ENCODE measurements around the gene DAB1.

DAB1 gene

DNA sequence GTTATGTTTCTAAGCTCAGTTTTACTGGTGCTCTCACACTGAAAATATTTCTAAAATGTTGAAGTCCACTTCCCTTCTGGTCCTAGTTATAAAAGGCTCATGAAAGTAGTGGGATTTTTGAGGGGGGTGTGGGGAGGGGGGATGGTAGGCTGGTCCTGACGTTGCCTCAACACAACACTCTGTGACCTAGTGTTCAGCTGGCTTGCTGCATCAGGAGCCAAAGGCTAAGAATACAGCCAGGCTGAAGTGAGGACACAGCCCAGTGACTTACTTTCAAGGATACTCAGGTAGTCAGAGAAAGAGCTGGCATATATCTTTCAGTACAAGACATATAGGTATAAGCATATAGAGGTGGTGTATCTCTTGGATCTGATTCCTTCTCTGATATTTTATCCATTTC is 306.1 kb downstream of the DAB1 start:
- no peak for DNase-seq

DNA sequence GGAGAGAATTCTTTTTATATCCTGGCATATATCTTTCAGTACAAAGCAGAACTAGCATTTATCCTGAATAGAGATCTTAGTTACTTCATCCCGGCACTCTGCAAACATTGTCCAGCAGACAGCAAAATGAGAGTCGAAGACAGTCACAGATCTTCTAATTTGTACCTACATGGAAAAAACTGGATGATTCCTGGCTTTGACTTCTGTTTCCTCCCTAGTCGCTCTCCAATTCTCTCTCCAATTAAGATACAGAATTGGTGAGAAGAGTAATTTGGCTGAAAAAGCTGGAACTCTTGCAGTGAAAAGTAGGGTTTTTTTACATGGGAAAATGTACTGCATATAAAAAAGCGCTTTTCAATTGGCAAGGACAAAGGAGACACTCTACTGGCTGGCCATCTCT is 307.0 kb downstream of the DAB1 start:
- peak in 1 of 14 donors; percentile 6 for DNase-seq

DNA sequence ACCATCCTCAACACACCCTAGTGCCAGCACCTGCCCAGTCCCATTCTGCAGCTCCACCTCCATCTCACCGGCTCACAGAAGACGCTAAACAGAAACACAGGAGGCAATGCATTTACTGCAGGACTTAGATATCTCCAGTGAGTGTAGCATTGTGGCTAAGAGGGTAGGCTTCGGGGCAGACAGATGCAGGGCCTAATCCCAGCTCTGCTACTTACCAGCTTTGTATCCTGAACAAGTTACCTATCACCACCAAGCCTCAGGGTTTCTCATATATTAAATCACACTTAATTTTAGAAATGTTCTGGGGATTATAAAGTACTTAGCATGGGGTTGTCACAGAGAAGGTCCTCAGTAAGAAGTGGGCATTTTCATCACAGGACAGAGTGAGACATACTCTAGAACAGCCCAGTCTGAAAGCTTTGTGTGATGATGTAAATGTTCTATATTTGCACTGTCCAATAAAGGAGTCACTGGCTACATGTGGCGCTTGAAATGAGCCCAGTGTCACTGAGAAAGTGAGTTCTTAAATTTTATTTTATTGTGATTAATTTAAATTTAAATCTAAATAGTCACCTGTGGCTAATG is 308.7 kb downstream of the DAB1 start:
- no peak for DNase-seq

DNA sequence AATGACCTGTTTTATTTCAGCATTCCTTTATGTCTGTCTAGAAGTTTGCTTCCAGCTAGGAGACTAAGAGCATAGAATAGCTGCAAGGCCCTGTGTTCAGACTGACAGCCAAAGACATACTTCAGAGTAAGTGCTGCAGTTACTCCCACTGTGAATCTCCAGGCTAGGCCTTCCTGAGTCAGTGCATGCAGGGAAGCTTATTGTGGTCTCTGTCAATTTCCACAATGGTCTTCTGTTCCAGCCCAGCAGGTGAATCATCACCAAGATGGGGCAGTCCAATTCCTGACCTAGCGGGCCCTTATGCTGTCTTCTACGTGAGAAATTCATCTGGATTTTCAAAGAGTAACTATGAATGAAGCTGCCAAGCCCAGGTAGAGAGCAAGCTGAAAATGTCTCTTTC is 311.7 kb downstream of the DAB1 start:
- DNase-seq = peak in 1 of 14 donors; percentile 24

DNA sequence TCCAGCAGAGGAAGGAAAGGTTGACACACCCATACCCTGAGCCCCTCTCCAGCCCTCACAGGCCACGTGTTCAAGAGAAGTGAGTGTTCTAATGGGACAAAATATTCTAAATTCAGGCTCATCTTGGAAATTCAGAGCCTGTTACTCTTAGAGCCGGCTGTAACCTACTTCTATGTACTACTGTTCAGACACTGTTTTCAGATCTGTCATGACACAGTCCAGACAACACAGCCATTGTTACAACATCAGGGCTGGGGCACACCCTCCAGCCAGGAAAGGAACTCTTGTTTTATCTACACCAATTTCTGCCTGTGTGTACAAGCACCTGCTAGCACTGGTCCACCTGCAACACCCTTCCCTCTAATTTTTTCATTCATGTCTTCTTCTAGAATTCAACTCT is 312.7 kb downstream of the DAB1 start:
- no peak for DNase-seq

DNA sequence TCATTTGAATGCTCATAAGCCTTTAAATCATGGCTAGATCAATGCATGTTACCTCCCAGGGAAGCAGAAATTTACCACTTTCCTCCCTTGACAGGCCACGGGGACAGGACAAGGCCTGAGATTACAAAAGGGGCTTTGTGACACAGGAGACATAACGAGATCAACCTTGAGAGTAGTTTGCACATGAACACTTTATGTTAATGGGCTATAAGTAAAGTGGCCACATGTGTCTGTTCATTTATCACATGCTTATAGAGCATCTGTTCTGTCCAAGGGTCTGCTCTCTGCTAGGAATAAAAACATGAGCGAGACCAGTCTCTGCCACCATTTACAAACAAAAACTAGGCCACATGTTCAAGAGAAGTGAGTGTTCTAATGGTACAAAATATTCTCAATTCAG is 314.0 kb downstream of the DAB1 start:
- DNase-seq = no peak

DNA sequence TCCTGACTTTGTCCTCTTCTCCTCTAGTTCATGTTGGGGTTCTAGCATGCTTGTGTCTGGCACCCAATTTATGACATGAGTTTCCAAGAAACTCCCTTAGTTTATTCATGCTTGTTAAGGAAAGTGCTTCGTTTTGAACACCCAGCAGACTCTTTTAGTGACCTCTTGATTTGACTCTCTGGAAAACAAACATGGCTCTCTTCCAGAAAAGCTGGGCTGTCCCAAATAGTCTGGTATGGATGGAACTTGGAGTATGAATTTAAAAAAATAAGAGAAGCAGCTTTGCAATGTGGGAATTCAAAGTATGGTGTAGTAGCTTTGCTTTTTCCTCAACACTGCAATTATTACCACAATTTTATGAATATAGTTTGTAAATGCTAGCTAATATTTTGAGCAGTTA is 314.6 kb downstream of the DAB1 start:
- DNase-seq = no peak

DNA sequence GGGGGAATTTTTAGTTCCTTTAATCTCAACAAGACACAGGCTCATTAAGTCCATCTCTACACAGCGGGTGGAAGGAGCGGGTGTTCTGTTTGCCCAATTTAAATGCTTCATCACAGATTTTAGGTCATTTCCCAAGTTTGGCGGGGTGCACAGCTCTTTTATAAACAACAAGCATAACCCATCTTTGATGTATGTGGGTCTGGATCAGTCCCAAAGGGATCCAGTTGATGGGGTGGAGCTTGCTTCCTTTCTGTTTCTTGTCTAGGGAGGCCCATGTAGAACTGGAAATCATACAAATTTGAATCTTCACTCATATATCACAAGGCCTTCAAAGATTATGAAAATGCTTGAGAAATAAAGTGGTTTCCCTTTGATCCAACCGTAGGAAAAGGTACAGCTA is 317.6 kb downstream of the DAB1 start:
- no peak for DNase-seq

DNA sequence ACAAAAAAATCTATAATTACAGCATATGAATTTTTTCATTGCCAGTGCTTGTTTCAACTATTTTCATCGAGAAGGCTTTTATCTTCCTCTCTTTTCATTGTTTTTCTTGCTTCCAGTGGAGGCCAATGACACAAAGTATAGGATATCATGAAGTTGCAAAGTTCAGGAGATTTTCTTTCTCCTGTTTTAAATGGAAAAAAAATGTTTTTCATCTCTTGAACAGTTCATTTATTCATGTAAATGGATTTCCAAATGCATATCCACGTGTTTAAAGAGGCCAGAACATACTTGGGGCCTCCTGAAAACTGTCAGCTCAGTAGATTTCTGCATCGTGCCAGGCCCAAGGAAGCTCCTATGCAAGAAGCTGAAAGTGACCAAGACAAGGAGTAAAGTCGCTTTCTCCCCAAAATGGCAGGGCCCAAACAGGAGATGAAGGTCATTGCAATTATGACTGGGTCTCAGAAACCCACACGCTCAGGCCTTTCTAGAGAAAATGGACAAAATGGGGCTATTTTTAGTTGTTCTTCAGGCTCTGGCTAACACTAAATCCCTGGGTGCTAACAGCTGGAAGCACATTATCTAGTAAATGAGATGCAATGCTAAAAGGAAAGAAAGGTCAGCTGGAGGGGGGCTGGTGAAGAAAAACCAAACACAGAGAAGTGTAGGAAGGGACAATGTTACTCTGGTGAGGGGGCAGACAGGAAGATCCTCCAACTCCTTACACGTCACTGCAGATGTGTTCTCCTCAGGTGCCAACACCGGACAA is 321.1 kb downstream of the DAB1 start:
- DNase-seq = no peak

DNA sequence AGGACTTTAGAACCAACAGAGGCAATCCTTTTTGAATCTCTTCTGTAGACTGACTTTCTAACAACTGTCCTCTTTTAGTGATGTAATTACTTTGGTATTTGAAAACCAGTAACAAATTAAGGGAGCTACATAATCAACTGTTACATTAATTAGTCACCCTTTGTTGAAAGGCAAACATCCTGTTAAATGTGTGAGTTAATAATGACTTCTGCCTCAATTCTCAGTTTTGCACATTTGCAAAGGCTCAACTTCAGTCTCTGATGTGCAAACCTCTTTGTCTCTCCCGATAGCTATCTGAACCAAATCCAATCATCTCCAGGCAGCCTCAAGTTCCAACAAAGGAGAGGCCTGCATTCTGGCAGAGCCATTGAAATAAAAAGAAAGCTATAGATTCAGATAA is 322.7 kb downstream of the DAB1 start:
- DNase-seq = no peak

DNA sequence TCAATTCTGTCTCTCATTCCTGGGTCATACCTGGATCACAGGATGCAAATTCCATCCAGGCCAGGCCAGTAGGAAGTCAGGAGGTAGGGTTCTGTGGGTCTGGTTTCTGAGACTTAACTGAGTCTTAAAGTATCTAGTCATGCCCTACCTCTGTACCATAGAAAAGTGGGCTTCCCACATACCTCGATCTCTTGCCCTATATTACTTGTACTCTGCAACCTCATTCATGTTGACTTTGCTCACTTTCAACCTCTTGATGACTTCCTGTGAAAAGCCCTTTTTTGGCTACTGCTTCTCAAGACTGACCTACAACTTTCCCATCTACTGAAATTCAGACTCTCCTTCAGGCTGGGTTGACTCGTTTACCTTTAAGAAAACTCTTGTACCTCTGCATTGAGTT is 329.1 kb downstream of the DAB1 start:
- no peak for DNase-seq

DNA sequence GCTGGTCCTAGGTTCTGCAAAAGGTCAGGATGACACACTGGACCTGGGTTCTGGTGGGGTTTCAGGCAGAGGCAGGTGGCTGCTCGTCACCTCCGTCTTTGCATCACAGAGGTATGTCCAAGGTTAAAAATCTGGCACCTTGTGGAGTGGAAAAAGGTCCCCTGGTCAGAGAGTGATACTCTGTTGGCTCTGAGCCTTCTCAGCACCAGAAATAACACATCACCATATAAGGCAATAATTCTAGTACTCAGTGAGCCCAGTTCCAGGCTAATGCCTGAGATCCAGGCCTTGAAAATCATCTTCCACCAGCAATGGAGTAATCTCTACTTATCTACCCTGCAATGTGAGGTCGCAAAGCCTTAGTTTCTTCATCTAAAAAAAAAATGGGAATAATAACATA is 330.7 kb downstream of the DAB1 start:
- no peak for DNase-seq

DNA sequence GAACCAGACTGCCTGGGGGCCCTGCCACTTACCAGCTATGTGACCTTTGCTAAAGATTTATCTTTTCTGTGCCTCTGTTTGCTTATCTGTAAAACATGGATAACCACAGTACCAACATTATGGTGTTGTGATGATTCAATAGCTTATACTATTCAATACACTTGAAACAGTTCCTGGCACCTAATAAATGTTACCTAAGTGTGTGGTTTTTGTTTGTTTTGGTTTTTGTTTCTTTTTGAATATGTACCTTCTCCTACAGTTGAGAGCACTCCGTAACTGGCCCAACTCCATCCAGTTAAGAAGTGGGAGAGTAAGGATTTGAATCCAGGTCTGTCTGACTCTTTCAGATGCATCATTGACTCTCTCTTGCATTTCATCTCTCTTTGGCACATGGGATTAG is 332.2 kb downstream of the DAB1 start:
- no peak for DNase-seq

DNA sequence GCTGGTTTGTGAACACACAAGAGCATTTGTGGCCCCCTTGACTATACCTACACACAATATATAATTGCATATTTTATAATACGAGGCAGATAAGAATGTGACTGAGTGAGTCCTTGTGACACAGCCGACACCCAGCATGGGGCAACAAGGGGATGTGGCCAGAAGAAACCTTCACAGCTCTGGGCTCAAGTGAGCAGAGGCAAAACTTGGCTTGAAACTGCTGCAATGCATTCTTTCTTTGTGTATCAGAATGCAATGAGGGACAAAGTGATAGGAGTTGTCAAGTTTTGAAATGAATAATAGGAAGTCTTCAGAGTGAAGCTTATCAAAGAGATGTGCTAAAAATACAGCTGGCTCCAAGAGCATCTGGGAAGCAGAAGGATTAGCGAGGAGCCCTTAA is 334.0 kb downstream of the DAB1 start:
- no peak for DNase-seq

DNA sequence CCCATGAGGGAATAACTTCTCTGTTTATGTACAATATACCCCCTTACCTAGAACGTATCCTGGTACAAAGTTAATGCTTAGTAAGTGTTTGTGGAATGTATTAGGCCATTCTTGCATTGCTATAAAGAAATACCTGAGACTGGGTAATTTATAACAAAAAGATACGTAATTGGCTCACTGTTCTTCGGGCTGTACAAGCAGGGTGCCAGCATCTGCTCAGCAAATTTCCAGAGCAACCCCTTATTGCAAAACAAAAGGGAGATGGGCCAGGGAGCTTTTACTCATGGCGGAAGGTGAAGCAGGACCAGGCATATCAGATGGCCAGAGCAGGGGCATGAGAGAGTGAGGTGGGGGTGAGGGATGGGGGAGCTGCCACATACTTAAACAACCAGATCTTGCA is 334.6 kb downstream of the DAB1 start:
- no peak for DNase-seq

DNA sequence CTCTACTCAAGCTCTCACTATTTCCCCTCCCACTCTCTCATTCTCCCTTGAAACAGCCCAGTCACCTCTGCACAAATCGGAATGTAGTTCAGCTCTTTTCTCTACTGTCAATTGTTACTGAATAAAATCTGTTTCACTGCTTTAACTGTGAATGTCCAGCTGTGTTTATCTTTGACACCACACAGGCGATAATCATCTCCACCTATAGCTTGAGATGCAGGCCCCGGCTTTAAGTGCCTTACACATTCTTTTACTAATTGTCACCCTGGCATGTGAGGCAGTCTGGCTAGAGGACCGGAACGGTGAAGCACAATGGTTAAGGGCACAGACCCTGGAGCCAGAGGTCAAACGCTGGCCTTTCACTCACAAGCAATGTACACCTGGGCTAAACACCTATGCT is 335.2 kb downstream of the DAB1 start:
- DNase-seq = no peak

DNA sequence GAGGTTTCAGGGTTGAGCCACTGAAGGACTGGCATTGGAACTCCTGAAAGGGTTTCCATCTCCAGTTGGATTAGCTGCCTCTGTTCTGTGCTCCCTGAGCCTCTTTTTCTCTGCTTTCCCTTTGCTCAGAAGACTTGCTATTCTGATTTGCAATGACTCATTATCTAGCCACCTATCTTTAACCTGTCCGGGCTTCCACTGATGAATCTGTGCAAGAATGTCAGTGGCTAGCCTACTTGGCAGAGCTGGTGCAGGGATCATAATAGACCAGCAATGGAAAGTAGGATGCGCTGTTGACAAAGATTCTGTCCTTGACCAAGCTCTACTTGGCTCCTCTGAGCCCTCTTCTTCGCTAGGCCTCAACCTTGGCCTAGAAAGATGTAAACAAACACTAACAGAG is 336.2 kb downstream of the DAB1 start:
- peak in 1 of 14 donors; percentile 11 for DNase-seq

DNA sequence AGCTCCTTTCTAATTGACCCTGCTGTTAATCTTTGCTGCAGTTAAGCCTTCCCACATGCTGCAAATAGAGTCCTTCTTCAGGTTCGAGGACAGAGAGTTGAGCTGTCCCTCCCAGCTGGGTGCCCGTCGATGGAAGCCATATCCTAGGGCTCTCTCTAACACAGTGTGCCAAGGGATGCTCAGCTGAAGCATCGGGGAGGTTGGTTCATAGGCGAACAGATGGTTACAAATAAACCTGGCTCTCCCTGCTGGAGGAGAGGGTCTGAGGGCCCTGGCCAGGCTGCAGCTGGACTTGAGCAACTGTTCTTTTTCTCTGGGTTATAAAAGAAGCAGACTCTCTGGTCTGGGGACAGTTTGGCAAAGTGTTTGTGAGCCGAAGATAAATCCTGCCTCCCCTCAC is 337.7 kb downstream of the DAB1 start:
- peak in 2 of 14 donors; percentile 2 to 84 for DNase-seq

DNA sequence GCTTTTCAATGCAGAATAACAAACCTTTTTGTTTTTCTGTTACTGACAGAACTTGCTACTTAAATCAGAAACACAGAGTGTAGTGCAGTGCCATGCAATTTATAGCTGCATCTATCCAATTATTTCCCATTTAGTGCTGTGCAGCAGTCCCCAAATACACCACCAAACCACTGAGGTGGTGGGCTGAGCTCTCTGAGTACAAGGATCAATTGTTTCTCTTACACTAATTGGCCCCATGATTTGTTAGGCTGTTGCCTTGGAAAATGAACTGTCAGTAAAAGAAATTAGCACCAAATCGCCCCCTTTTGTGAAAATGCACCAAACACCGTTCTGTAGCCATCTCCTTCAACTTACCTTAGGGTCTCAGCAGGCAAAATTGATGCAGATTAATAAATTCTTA is 339.2 kb downstream of the DAB1 start:
- DNase-seq = no peak

DNA sequence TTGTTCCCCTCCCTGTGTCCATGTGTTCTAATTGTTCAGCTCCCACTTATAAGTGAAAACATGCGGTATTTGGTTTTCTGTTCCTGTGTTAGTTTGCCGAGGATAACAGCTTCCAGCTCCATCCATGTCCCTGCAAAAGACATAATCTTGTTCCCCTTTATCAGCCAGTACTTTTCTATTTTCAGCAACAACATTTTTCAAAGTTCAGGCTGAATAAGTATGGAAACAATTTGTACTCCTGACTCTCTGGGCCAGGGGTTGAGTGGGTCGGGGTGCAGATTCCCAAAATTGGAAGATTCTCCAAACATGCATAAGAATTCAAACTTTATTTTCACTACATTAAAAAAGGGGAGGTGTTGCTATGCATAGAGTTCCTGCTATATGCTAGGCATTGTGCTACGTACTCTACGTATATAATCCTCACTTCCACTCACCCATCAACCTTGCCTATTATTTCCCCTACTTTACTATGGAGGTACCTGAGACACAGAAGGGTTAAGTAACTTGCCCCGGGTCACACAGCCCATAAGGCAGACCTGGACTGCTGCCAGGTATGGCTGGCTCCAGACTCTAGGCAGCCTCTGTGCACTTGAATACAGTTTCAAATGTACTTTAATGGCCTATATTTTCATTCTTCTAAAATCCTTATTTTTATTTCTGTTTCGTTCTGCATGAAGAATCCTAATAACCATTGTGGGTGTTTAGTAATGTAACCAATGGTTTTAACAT is 341.0 kb downstream of the DAB1 start:
- DNase-seq = no peak

DNA sequence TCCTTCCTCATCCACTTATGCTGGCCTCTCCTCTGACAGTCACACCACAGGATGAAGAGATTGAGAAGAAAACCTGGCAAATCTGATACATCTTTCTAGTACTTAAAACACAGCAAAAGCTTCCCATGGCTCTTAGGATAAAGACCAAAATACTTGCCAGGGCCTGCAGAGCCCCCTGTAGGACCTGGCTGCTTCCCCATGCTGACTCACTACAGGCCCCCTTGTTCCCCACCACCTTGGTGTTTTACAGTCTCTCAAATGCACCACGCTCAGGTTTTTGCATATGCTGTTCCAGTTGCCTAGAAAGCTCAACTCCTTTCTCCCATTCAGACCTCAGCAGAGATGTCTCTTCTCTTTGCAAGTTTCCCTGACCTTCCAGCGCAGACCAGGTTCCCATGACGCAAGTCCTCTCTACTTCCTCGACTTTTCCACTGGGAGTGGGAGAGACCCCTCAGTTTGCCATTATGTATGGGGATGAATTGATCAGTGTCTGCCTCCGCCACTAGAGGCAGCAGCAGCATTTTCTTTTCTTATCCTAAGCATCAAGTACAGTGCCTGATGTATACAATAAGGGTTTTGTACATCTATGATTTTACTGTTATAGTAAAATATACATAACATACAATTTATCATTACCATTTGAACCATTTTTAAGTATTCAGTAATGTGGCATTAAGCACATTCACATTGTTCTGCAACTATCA is 344.3 kb downstream of the DAB1 start:
- no peak for DNase-seq

DNA sequence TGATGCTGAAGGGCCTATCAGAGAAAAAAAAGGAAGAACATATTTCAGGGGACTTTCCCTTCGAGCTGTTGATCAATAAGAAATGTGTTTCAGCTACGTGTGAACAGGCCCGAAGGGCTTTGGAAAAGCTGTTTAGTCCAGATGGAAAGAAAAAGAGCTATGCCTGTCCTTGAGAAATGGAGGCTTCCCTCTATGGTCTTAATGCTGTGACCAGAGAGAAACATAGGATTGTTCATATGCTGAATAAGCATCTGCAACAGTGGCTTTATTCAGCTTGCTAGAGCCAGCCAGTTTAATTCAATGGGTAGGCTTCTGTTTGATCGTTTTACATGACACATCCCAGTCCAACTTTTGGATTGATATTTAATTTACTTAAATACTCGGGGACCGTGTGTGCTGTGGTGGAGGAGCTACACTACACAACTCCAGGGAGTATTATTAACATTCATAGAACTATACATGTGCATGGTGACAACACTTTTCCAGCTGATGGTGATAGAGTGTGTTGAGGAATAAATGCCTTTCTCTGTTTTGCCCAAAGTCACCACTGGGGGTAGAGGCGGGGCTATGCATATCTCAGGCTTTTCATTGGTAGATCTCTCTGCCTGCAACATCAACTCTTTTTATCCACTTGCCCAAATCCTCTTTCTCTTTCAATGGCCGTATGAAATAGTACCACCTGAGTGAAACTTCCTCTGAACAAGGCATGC is 351.3 kb downstream of the DAB1 start:
- DNase-seq = no peak

DNA sequence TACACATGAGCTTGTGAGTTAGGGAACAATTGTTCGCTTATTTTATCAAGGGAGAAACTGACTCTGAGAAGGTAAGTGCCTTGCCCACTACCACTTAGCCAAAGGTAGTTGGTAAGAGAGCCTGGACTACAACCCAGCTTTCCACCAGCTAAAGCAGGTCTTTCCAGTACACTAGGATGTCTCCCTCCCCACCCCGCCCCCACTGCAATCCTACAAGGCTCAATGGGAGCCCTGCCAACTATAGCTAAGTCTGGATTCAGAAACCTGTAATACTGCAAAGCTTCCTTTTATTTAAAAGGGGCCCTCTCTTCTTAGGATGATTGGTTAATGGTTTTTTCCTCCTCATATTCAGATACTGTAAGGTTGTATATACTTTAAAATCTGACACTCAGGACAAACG is 356.0 kb downstream of the DAB1 start:
- peak in 1 of 14 donors; percentile 8 for DNase-seq
